ENCODE measurements around the gene SAMD8.
"Not testable (repeated sequence)": the region's sequence is repeated elsewhere in the genome, so short reads cannot be mapped to it uniquely, and the experiment has no call there.

The SAMD8 gene

GRCh38 chr10:75108684-75109458 lies 2.6 kb upstream of the SAMD8 start:
- no peak for DNase-seq

GRCh38 chr10:75109459-75109778 lies 2.0 kb upstream of the SAMD8 start:
- DNase-seq: no peak

GRCh38 chr10:75110006-75110632 lies 1.3 kb upstream of the SAMD8 start:
- no peak for DNase-seq

GRCh38 chr10:75111907-75112679 lies 637 bp downstream of the SAMD8 start:
- no peak for DNase-seq

GRCh38 chr10:75115137-75115536 lies 3.7 kb downstream of the SAMD8 start:
- DNase-seq: no peak

GRCh38 chr10:75116941-75117775 lies 5.7 kb downstream of the SAMD8 start:
- not testable (repeated sequence) for DNase-seq

GRCh38 chr10:75117995-75118394 lies 6.5 kb downstream of the SAMD8 start:
- no peak for DNase-seq

- DNase-seq: not testable (repeated sequence)
These were observed 8.1 kb downstream of the SAMD8 start for GRCh38 chr10:75119444-75120066.

GRCh38 chr10:75121322-75121721 lies 9.9 kb downstream of the SAMD8 start:
- DNase-seq: no peak

- no peak for DNase-seq
These were observed 11.0 kb downstream of the SAMD8 start for GRCh38 chr10:75122505-75122904.

- DNase-seq: no peak
These were observed 11.7 kb downstream of the SAMD8 start for GRCh38 chr10:75123088-75123682.

- no peak for DNase-seq
These were observed 14.8 kb downstream of the SAMD8 start for GRCh38 chr10:75126277-75126676.

- no peak for DNase-seq
These were observed 16.0 kb downstream of the SAMD8 start for GRCh38 chr10:75127471-75127870.

- not testable (repeated sequence) for DNase-seq
These were observed 17.5 kb downstream of the SAMD8 start for GRCh38 chr10:75128985-75129384.

GRCh38 chr10:75129537-75129936 lies 18.1 kb downstream of the SAMD8 start:
- DNase-seq: no peak

GRCh38 chr10:75133701-75134100 lies 22.2 kb downstream of the SAMD8 start:
- DNase-seq: not testable (repeated sequence)

GRCh38 chr10:75136346-75136745 lies 24.9 kb downstream of the SAMD8 start:
- no peak for DNase-seq

GRCh38 chr10:75137533-75138438 lies 26.3 kb downstream of the SAMD8 start:
- DNase-seq: no peak

GRCh38 chr10:75140246-75140645 lies 28.8 kb downstream of the SAMD8 start:
- no peak for DNase-seq

- no peak for DNase-seq
These were observed 31.9 kb downstream of the SAMD8 start for GRCh38 chr10:75143353-75143752.

- DNase-seq: no peak
These were observed 34.1 kb downstream of the SAMD8 start for GRCh38 chr10:75145590-75145989.

Data from amniotic stem cell (primary cell).